ENCODE results near the gene LAMA5. TPM values are rescaled to one million over a fixed set of nuclear protein-coding genes. Genes with fewer than 3 reads are reported as not detected.

Gene LAMA5
- total and polyA plus RNA-seq, 4 donors, result 116 to 315 (median 244) TPM

DNA sequence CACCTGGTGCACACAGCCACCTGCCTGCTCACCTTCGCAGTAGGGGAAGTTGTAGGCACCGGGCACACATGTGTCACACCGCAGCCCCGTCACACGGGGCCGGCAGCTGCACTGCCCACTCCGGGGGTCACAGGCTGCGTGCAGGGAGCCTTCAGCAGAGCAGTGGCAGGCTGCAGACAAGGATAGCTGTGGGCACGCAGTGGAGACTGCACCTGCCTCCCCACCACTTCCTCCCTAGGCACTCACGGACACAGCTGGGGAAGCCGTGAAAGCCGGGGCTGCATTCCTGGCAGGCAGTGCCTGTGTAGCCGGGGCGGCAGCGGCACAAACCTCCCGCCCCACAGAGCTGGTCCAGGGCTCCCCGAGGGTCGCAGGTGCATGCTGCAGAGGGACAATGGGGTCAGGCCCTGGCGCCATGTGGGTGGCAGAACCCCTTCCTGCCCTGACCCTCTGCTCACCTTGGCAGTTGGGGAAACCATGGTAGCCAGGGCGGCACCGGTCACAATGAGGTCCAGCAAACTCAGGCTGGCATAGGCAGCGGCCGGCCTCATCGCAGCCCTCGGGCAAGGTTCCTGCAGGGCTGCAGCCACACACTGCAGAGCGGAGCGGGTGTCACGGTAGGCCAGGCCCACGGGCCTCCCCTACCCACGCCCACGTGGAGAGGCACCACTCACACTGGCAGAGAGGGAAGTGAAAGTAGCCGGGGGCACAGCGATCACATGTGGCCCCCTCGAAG, 29.4 kb downstream of the LAMA5 start:
- Histone ChIP-seq H3K27ac (ENCODE audit: low read depth in 1 of 2, low read length in 1 of 2) (no peak overlapping the region), H3K4me3 (no peak overlapping the region), H3K9ac (ENCODE audit: insufficient read depth in 1 of 2, low read length in 2 of 2) (no peak overlapping the region), H3K9me3 (ENCODE audit: control insufficient read depth in 4 of 4, insufficient read depth in 3 of 4, low read length in 3 of 4) (no peaks in the 10 kb centered on the region), H3K27me3 (ENCODE audit: control insufficient read depth in 3 of 3, insufficient read depth in 3 of 3, low read length in 2 of 3) (no peaks in the 10 kb centered on the region), H3K4me1 (ENCODE audit: control insufficient read depth in 5 of 5, insufficient read depth in 5 of 5, low read length in 5 of 5) (no peaks in the 10 kb centered on the region), H3K36me3 (ENCODE audit: control insufficient read depth in 4 of 4, insufficient read depth in 4 of 4, low read length in 4 of 4) (peaks cover 0 to 59% (median 8%) of the 10 kb centered on the region in 4 donors)
- peak; percentile 14 for ATAC-seq (ENCODE audit: insufficient read depth, low FRiP score)
- no peak for DNase-seq
- TF ChIP-seq, protein P1, sequence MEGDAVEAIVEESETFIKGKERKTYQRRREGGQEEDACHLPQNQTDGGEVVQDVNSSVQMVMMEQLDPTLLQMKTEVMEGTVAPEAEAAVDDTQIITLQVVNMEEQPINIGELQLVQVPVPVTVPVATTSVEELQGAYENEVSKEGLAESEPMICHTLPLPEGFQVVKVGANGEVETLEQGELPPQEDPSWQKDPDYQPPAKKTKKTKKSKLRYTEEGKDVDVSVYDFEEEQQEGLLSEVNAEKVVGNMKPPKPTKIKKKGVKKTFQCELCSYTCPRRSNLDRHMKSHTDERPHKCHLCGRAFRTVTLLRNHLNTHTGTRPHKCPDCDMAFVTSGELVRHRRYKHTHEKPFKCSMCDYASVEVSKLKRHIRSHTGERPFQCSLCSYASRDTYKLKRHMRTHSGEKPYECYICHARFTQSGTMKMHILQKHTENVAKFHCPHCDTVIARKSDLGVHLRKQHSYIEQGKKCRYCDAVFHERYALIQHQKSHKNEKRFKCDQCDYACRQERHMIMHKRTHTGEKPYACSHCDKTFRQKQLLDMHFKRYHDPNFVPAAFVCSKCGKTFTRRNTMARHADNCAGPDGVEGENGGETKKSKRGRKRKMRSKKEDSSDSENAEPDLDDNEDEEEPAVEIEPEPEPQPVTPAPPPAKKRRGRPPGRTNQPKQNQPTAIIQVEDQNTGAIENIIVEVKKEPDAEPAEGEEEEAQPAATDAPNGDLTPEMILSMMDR (IDR thresholded peaks at IDR 0.05; ENCODE audit: control extremely low read depth, extremely low read depth), result no peak
- WGBS, 2 donors, result 79 to 85% methylated on average over 34 of the region's 34 CpGs

DNA sequence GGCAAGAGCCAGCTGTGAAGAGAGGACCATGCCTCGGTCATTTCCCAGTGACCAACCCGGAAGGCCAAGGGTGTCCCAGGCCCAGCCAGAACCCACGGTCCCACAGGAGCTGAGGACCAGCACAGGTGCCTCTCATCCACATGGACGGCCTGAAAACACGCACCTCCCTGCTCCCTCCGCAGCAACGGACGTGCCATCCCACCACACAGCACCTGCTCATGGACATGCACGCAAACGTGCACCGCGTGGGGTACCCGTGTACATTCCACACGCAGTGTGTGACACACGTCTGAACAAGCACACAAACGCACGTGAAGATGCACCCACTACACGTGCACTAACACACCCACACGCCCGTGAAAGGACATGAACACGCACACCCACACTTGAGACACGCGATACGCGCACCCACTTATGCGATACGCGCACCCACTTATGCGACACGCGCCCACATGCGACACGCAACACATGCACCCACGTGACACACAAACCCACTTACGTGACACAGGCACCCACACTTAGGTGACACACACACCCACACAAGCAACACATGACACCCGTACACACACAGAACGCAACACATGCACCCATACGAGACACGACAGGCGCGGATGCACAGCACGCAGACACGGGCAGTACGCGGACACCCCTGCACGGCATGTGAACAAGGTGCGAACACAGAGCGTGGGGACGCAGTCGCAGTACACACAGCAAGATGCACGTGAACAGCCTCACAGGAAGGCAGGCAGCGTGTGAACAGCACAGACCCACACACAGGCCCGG, 30.1 kb downstream of the LAMA5 start:
- WGBS, 2 donors, result 93 to 95% methylated on average over 53 of the region's 53 CpGs
- Histone ChIP-seq H3K27me3 (ENCODE audit: control insufficient read depth in 3 of 3, insufficient read depth in 3 of 3, low read length in 2 of 3) (no peaks in the 10 kb centered on the region), H3K4me1 (ENCODE audit: control insufficient read depth in 5 of 5, insufficient read depth in 5 of 5, low read length in 5 of 5) (no peaks in the 10 kb centered on the region), H3K27ac (ENCODE audit: low read depth in 1 of 2, low read length in 1 of 2) (no peak overlapping the region), H3K9me3 (ENCODE audit: control insufficient read depth in 4 of 4, insufficient read depth in 3 of 4, low read length in 3 of 4) (no peaks in the 10 kb centered on the region), H3K9ac (ENCODE audit: insufficient read depth in 1 of 2, low read length in 2 of 2) (no peak overlapping the region), H3K4me3 (no peak overlapping the region), H3K36me3 (ENCODE audit: control insufficient read depth in 4 of 4, insufficient read depth in 4 of 4, low read length in 4 of 4) (peaks cover 0 to 66% (median 8%) of the 10 kb centered on the region in 4 donors)
- TF ChIP-seq, protein P1 (IDR thresholded peaks at IDR 0.05; ENCODE audit: control extremely low read depth, extremely low read depth), result no peak
- ATAC-seq (ENCODE audit: insufficient read depth, low FRiP score), result no peak
- no peak for DNase-seq

DNA sequence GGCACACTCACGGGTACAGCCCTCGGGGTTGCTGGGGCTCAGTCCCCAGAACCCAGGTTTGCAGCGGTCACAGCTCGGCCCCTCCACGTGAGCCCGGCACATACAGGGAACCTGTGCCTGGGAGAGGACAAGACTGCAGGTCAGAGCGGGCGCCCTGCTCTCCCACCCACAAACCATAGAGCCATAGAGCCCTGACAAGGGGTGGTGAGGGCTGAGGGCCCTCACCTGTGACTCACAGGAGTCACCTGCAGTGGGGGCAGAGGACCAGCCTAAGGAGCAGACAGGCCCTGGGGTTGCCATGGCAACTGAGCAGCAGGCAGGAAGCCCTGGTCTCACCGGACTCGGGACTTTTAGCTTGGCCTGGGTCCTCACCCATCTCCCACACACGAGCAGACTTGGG, 30.8 kb downstream of the LAMA5 start:
- Histone ChIP-seq H3K4me1 (ENCODE audit: control insufficient read depth in 5 of 5, insufficient read depth in 5 of 5, low read length in 5 of 5) (no peaks in the 10 kb centered on the region), H3K4me3 (no peak overlapping the region), H3K27me3 (ENCODE audit: control insufficient read depth in 3 of 3, insufficient read depth in 3 of 3, low read length in 2 of 3) (no peaks in the 10 kb centered on the region), H3K9me3 (ENCODE audit: control insufficient read depth in 4 of 4, insufficient read depth in 3 of 4, low read length in 3 of 4) (no peaks in the 10 kb centered on the region), H3K9ac (ENCODE audit: insufficient read depth in 1 of 2, low read length in 2 of 2) (no peak overlapping the region), H3K27ac (ENCODE audit: low read depth in 1 of 2, low read length in 1 of 2) (no peak overlapping the region), H3K36me3 (ENCODE audit: control insufficient read depth in 4 of 4, insufficient read depth in 4 of 4, low read length in 4 of 4) (peaks cover 0 to 72% (median 7%) of the 10 kb centered on the region in 4 donors)
- DNase-seq (no peak), ATAC-seq (ENCODE audit: insufficient read depth, low FRiP score) (no peak)
- TF ChIP-seq, protein P1 (IDR thresholded peaks at IDR 0.05; ENCODE audit: control extremely low read depth, extremely low read depth), result no peak
- WGBS, 2 donors, result 82 to 86% methylated on average over 11 of the region's 11 CpGs
